ENCODE measurements around the gene UFSP1. TPM values are rescaled to one million over a fixed set of nuclear protein-coding genes. Genes with fewer than 3 reads are reported as not detected.

Gene UFSP1
- total and polyA plus RNA-seq, 4 donors = 2.3 to 4.9 (median 3.2) TPM

DNA sequence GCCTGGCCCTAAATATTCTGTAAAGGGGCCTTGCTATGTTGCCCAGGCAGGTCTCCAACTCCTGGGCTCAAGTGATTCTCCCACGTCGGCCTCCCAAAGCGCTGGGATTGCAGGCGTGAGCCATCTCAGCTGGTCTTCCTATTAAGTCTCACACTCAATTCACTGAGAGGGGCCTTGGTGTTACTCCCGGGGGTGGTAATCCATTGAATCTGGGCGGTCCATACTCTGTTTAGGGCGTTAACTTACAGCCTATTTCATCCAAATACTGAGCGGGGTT lies 15.3 kb downstream of the UFSP1 start:
- 70% methylated on average over 8 of the region's 8 CpGs for WGBS
- no peak for DNase-seq (ENCODE audit: low spot score)
- Histone ChIP-seq H3K4me1 (ENCODE audit: control insufficient read depth in 4 of 4, insufficient read depth in 4 of 4, low read length in 3 of 4) (peaks cover 0 to 25% (median 24%) of the 10 kb centered on the region in 4 donors), H3K27me3 (ENCODE audit: control insufficient read depth in 4 of 4, insufficient read depth in 4 of 4, low read length in 3 of 4) (no peaks in the 10 kb centered on the region), H3K36me3 (ENCODE audit: control insufficient read depth in 4 of 4, insufficient read depth in 3 of 4, low read depth in 1 of 4, low read length in 3 of 4) (peaks cover 2 to 34% (median 17%) of the 10 kb centered on the region in 4 donors), H3K9me3 (ENCODE audit: control insufficient read depth in 4 of 4, low read length in 3 of 4) (no peaks in the 10 kb centered on the region), H3K9ac (ENCODE audit: low read depth in 1 of 2, low read length in 2 of 2) (peak overlapping the region in 1 of 2 donors; percentile 63), H3K27ac (ENCODE audit: low read depth in 1 of 2, low read length in 2 of 2) (peak overlapping the region; percentile 88 to 93), H3K4me3 (ENCODE audit: low read depth in 1 of 3, low read length in 3 of 3) (peak overlapping the region; percentile 86 to 88 (median 86))
- TF ChIP-seq HNF4G (IDR thresholded peaks at IDR 0.05) (no peak), REST (IDR thresholded peaks at IDR 0.05) (no peak), ATF3 (IDR thresholded peaks at IDR 0.05) (no peak), HNF4A (conservative IDR thresholded peaks at IDR 0.05) (no peak), EGR1 (IDR thresholded peaks at IDR 0.05; ENCODE audit: low read depth in 2 of 2) (no peak), FOXA2 (IDR thresholded peaks at IDR 0.05) (no peak), JUND (IDR thresholded peaks at IDR 0.05) (no peak), YY1 (IDR thresholded peaks at IDR 0.05) (no peak), RXRA (IDR thresholded peaks at IDR 0.05) (no peak), SP1 (IDR thresholded peaks at IDR 0.05) (no peak)

- 94% methylated on average over 10 of the region's 10 CpGs for WGBS
- H3K4me1 ChIP-seq (ENCODE audit: control insufficient read depth in 4 of 4, insufficient read depth in 4 of 4, low read length in 3 of 4) = peaks cover 0 to 30% (median 26%) of the 10 kb centered on the region in 4 donors
- peaks cover 2 to 34% (median 17%) of the 10 kb centered on the region in 4 donors for H3K36me3 ChIP-seq (ENCODE audit: control insufficient read depth in 4 of 4, insufficient read depth in 3 of 4, low read depth in 1 of 4, low read length in 3 of 4)
- H3K27ac ChIP-seq (ENCODE audit: low read depth in 1 of 2, low read length in 2 of 2) = peak overlapping the region in 1 of 2 donors; percentile 88
- no peaks in the 10 kb centered on the region for H3K9me3 ChIP-seq (ENCODE audit: control insufficient read depth in 4 of 4, low read length in 3 of 4)
- H3K27me3 ChIP-seq (ENCODE audit: control insufficient read depth in 4 of 4, insufficient read depth in 4 of 4, low read length in 3 of 4) = no peaks in the 10 kb centered on the region
- peak overlapping the region in 1 of 2 donors; percentile 1 for H3K9ac ChIP-seq (ENCODE audit: low read depth in 1 of 2, low read length in 2 of 2)
- H3K4me3 ChIP-seq (ENCODE audit: low read depth in 1 of 3, low read length in 3 of 3) = peak overlapping the region; percentile 86 to 88 (median 86)
- DNase-seq (ENCODE audit: low spot score) = no peak
- no peak for TF ChIP-seq ZBTB33 (IDR thresholded peaks at IDR 0.05)
- TF ChIP-seq, protein P1, sequence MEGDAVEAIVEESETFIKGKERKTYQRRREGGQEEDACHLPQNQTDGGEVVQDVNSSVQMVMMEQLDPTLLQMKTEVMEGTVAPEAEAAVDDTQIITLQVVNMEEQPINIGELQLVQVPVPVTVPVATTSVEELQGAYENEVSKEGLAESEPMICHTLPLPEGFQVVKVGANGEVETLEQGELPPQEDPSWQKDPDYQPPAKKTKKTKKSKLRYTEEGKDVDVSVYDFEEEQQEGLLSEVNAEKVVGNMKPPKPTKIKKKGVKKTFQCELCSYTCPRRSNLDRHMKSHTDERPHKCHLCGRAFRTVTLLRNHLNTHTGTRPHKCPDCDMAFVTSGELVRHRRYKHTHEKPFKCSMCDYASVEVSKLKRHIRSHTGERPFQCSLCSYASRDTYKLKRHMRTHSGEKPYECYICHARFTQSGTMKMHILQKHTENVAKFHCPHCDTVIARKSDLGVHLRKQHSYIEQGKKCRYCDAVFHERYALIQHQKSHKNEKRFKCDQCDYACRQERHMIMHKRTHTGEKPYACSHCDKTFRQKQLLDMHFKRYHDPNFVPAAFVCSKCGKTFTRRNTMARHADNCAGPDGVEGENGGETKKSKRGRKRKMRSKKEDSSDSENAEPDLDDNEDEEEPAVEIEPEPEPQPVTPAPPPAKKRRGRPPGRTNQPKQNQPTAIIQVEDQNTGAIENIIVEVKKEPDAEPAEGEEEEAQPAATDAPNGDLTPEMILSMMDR (IDR thresholded peaks at IDR 0.05; ENCODE audit: low read depth, low read length, missing input control) = no peak
- TF ChIP-seq EGR1 (IDR thresholded peaks at IDR 0.05; ENCODE audit: low read depth in 2 of 2) = no peak
Measured at GRCh38 chr7:100873599-100874299, 15.8 kb downstream of the UFSP1 start.
